Tibial artery (tissue), 4 donors: ENCODE results near the gene TMED10.

Source experiments
- DNase-seq, 2 donors: peaks; one replicate each; pipeline ENCODE4 v3.0.0-alpha.2; 2019
- H3K27ac ChIP-seq, 2 donors: fragments of 200-600 bp; sonication (generic) in 1 of 2; 1 replicate in 1 of 2; 2 replicates in 1 of 2; pipeline ENCODE4 v1.5.1; 2018 to 2019; ENCODE audit warnings: mild to moderate bottlenecking in 1 of 2
- H3K27me3 ChIP-seq, 2 donors: fragments of 200-600 bp; sonication (generic) in 1 of 2; one replicate each; pipeline versions ENCODE4 v1.5.1 to v1.6.0; 2016 to 2019
- H3K36me3 ChIP-seq, 3 donors: fragments of 200-600 bp; sonication (generic) in 2 of 3; one replicate each; pipeline ENCODE4 v1.5.1; 2016 to 2019; ENCODE audit warnings: mild to moderate bottlenecking in 2 of 3
- H3K4me1 ChIP-seq, 4 donors: fragments of 200-600 bp; sonication (generic) in 2 of 4; 1 replicate in 3 of 4; 2 replicates in 1 of 4; pipeline ENCODE4 v1.5.1; 2016 to 2019
- H3K4me3 ChIP-seq, 2 donors: fragments of 200-600 bp; sonication (generic) in 1 of 2; 1 replicate in 1 of 2; 2 replicates in 1 of 2; pipeline ENCODE4 v1.5.1; 2018 to 2019; ENCODE audit warnings: mild to moderate bottlenecking in 2 of 2
- H3K9me3 ChIP-seq, 3 donors: fragments of 200-600 bp; sonication (generic) in 1 of 3; one replicate each; pipeline ENCODE4 v1.5.1; 2016 to 2019
- CTCF ChIP-seq, 2 experiments: fragments of 200-600 bp in 1 of 2; fragments of 450-650 bp in 1 of 2; IDR thresholded peaks; one replicate each; pipeline ENCODE4 v1.5.1; 2017 to 2019; ENCODE audit warnings: antibody characterized with exemption in 2 of 2, mild to moderate bottlenecking in 1 of 2, moderate library complexity in 1 of 2
- intact Hi-C: fragments of 100-400 bp; cut with DNase I; formaldehyde crosslinking; loops from one replicate; pipeline ENCODE4 v1.15.0; 2023; ENCODE audit warnings: low total_unique reads

TMED10 gene

GRCh38 chr14:75168586-75169335, 7.7 kb downstream of the TMED10 start:
- Histone ChIP-seq H3K27me3 (no peaks in the 10 kb centered on the region), H3K36me3 (no peaks in the 10 kb centered on the region), H3K9me3 (no peaks in the 10 kb centered on the region), H3K27ac (no peak overlapping the region), H3K4me3 (no peak overlapping the region), H3K4me1 (peaks cover 0 to 58% (median 26%) of the 10 kb centered on the region in 4 donors)
- intact Hi-C loops, result no loop called here
- no peak for TF ChIP-seq CTCF (IDR thresholded peaks at IDR 0.05)
- DNase-seq, result no peak

- H3K27me3 ChIP-seq, result no peaks in the 10 kb centered on the region
- intact Hi-C loops, result no loop called here
- H3K36me3 ChIP-seq, result no peaks in the 10 kb centered on the region
- no peak for DNase-seq
- no peak overlapping the region for H3K27ac ChIP-seq
- no peak overlapping the region for H3K4me3 ChIP-seq
- H3K9me3 ChIP-seq, result no peaks in the 10 kb centered on the region
- H3K4me1 ChIP-seq, result peaks cover 0 to 54% (median 18%) of the 10 kb centered on the region in 4 donors
- no peak for TF ChIP-seq CTCF (IDR thresholded peaks at IDR 0.05)
Observed at GRCh38 chr14:75167325-75167724, 9.1 kb downstream of the TMED10 start.

GRCh38 chr14:75165586-75166391, 10.6 kb downstream of the TMED10 start:
- no peak overlapping the region for H3K4me3 ChIP-seq
- no peaks in the 10 kb centered on the region for H3K27me3 ChIP-seq
- peaks cover 0 to 47% (median 20%) of the 10 kb centered on the region in 4 donors for H3K4me1 ChIP-seq
- H3K27ac ChIP-seq, result peak overlapping the region; percentile 20 to 31
- no peak for DNase-seq
- intact Hi-C loops, result no loop called here
- H3K9me3 ChIP-seq, result no peaks in the 10 kb centered on the region
- no peak for TF ChIP-seq CTCF (IDR thresholded peaks at IDR 0.05)
- peaks cover 0 to under 1% (median 0%) of the 10 kb centered on the region in 3 donors for H3K36me3 ChIP-seq

- H3K4me3 ChIP-seq, result no peak overlapping the region
- H3K9me3 ChIP-seq, result no peaks in the 10 kb centered on the region
- no peak overlapping the region for H3K27ac ChIP-seq
- intact Hi-C loops, result no loop called here
- peaks cover 0 to 4% (median 0%) of the 10 kb centered on the region in 3 donors for H3K36me3 ChIP-seq
- DNase-seq, result no peak
- H3K27me3 ChIP-seq, result no peaks in the 10 kb centered on the region
- TF ChIP-seq CTCF (IDR thresholded peaks at IDR 0.05), result no peak
- peaks cover 0 to 56% (median 20%) of the 10 kb centered on the region in 4 donors for H3K4me1 ChIP-seq
Observed at GRCh38 chr14:75164809-75165208, 11.6 kb downstream of the TMED10 start.

GRCh38 chr14:75163677-75164076, 12.7 kb downstream of the TMED10 start:
- no peak overlapping the region for H3K27ac ChIP-seq
- no peak for TF ChIP-seq CTCF (IDR thresholded peaks at IDR 0.05)
- intact Hi-C loops, result no loop called here
- no peaks in the 10 kb centered on the region for H3K9me3 ChIP-seq
- peaks cover 0 to 4% (median 0%) of the 10 kb centered on the region in 3 donors for H3K36me3 ChIP-seq
- H3K27me3 ChIP-seq, result no peaks in the 10 kb centered on the region
- H3K4me3 ChIP-seq, result no peak overlapping the region
- H3K4me1 ChIP-seq, result peaks cover 0 to 57% (median 25%) of the 10 kb centered on the region in 4 donors
- no peak for DNase-seq
